HCT116 (cell line): ENCODE results near the gene MYLK3. TPM values are rescaled to one million over a fixed set of nuclear protein-coding genes. Genes with fewer than 3 reads are reported as not detected.

ENCODE experiments used
- ATAC-seq: fragments of 200-7000 bp; cut with Tn5 transposase; 2 replicates; pipeline ENCODE4 v1.9.1; 2020; ENCODE audit warnings: mild to moderate bottlenecking, moderate library complexity
- BruUV-seq: library from RNA; stranded (reverse); fragments of 400-500 nt; replicated peaks from 2 replicates; lab custom pipeline; 2021; lab: Mats Ljungman, UMichigan
- CTCF ChIA-PET: fragments of 300-600 bp; sonication (Branson Sonifier 250); formaldehyde crosslinking; loops from one replicate; lab custom pipeline; 2021; ENCODE audit warnings: antibody characterized with exemption; lab: Charles Lee
- POLR2A ChIA-PET: fragments of 300-600, 350-600 bp; sonication (Branson Sonifier 250); formaldehyde crosslinking; loops from one replicate; lab custom pipeline; 2021; ENCODE audit warnings: antibody characterized with exemption; lab: Charles Lee
- RAD21 ChIA-PET, 2 experiments: fragments of 300-600 bp; sonication (Branson Sonifier 250); formaldehyde crosslinking; loops; one replicate each; lab custom pipeline; 2023; ENCODE audit warnings: low total read pairs in 2 of 2; ENCODE audit not compliant: uncharacterized antibody in 2 of 2, unreplicated experiment in 2 of 2, low non-redundant PET in 1 of 2; lab: Charles Lee
- DNase-seq: peaks from one replicate; pipeline ENCODE4 v3.0.0-alpha.2; 2010; ENCODE audit warnings: low read depth, low spot score
- H2AFZ ChIP-seq: fragments of 200-600 bp; shearing (Covaris generic), sonication (generic); 2 replicates; pipeline ENCODE4 v1.6.1; 2017; ENCODE audit warnings: low read depth, mixed run types, mixed read lengths, antibody characterized with exemption, low read length; ENCODE audit not compliant: poor library complexity, severe bottlenecking
- H3K27ac ChIP-seq: 2 replicates; pipeline ENCODE4 v1.5.1; 2012; ENCODE audit warnings: low read depth, low read length
- H3K27me3 ChIP-seq: fragments of 200-600 bp; sonication (generic); 2 replicates; pipeline ENCODE4 v1.6.1; 2016; ENCODE audit warnings: mixed run types, low read length, mixed read lengths; ENCODE audit not compliant: insufficient read depth
- H3K36me3 ChIP-seq, 2 experiments: fragments of 200-500 bp in 1 of 2; fragments of 200-600 bp in 1 of 2; sonication (Bioruptor generic) in 1 of 2; sonication (generic) in 1 of 2; 2 replicates each; pipeline versions ENCODE4 v1.5.1 to v1.6.1; 2014 to 2016; ENCODE audit warnings: low read length in 2 of 2, inconsistent platforms in 1 of 2, mixed read lengths in 1 of 2, mixed run types in 1 of 2; ENCODE audit not compliant: insufficient read depth in 2 of 2, control insufficient read depth in 1 of 2
- H3K4me1 ChIP-seq, 2 experiments: fragments of 200-600 bp in 1 of 2; sonication (generic) in 1 of 2; 2 replicates each; pipeline versions ENCODE4 v1.5.1 to v1.6.1; 2012 to 2017; ENCODE audit warnings: low read length in 2 of 2, inconsistent platforms in 1 of 2, mild to moderate bottlenecking in 1 of 2, mixed read lengths in 1 of 2, mixed run types in 1 of 2, moderate library complexity in 1 of 2; ENCODE audit not compliant: insufficient read depth in 2 of 2, control insufficient read depth in 1 of 2
- H3K4me2 ChIP-seq: fragments of 200-600 bp; sonication (generic); 2 replicates; pipeline ENCODE4 v1.6.1; 2017; ENCODE audit warnings: mixed run types, low read length, mixed read lengths
- H3K4me3 ChIP-seq, 2 experiments: fragments of 200-600 bp in 1 of 2; sonication (generic) in 1 of 2; replicated peaks in 1 of 2; 2 replicates each; pipeline ENCODE4 v1.5.1; 2011 to 2016; ENCODE audit warnings: low read length in 2 of 2, control low read depth in 1 of 2, low read depth in 1 of 2, mild to moderate bottlenecking in 1 of 2, mixed read lengths in 1 of 2, mixed run types in 1 of 2
- H3K79me2 ChIP-seq: fragments of 200-600 bp; sonication (generic); 2 replicates; pipeline ENCODE4 v1.6.1; 2017; ENCODE audit warnings: mild to moderate bottlenecking, mixed run types, low read length, moderate library complexity, mixed read lengths; ENCODE audit not compliant: insufficient read depth
- H3K9ac ChIP-seq: fragments of 200-600 bp; sonication (generic); 2 replicates; pipeline ENCODE4 v1.6.1; 2016; ENCODE audit warnings: low read length, mixed read lengths
- H3K9me2 ChIP-seq: fragments of 200-600 bp; sonication (generic), shearing (Covaris generic); 2 replicates; pipeline ENCODE4 v1.6.1; 2017; ENCODE audit warnings: mixed run types, mild to moderate bottlenecking, moderate library complexity; ENCODE audit not compliant: insufficient read depth
- H3K9me3 ChIP-seq, 2 experiments: fragments of 200-500 bp in 1 of 2; fragments of 200-600 bp in 1 of 2; sonication (Bioruptor generic) in 1 of 2; sonication (generic) in 1 of 2; 2 replicates each; pipeline ENCODE4 v1.6.1; 2014 to 2017; ENCODE audit warnings: low read length in 2 of 2, mixed read lengths in 2 of 2, inconsistent platforms in 1 of 2, low read depth in 1 of 2, mild to moderate bottlenecking in 1 of 2, mixed run types in 1 of 2, moderate library complexity in 1 of 2; ENCODE audit not compliant: control insufficient read depth in 1 of 2, insufficient read depth in 1 of 2
- H4K20me1 ChIP-seq: fragments of 200-600 bp; sonication (generic), shearing (Covaris generic); 2 replicates; pipeline ENCODE4 v1.6.1; 2017; ENCODE audit warnings: mixed run types, mild to moderate bottlenecking, moderate library complexity; ENCODE audit not compliant: insufficient read depth
- ATF3 ChIP-seq: IDR thresholded peaks from 2 replicates; pipeline ENCODE4 v1.6.1; 2012
- CBX3 ChIP-seq: IDR thresholded peaks from 2 replicates; pipeline ENCODE4 v1.6.1; 2012; ENCODE audit warnings: low read depth
- CEBPB ChIP-seq: IDR thresholded peaks from 2 replicates; pipeline ENCODE4 v1.6.1; 2012; ENCODE audit warnings: low read depth
- EGR1 ChIP-seq: IDR thresholded peaks from 2 replicates; pipeline ENCODE4 v1.6.1; 2012; ENCODE audit warnings: low read depth
- ELF1 ChIP-seq: IDR thresholded peaks from 2 replicates; pipeline ENCODE4 v1.6.1; 2012; ENCODE audit warnings: low read depth, borderline replicate concordance
- EZH2 ChIP-seq: fragments of 200-600 bp; sonication (generic); IDR thresholded peaks from 2 replicates; pipeline ENCODE4 v1.6.1; 2017; ENCODE audit warnings: antibody characterized with exemption, mixed run types
- EZH2phosphoT487 ChIP-seq: fragments of 200-600 bp; IDR thresholded peaks from 2 replicates; pipeline ENCODE4 v1.6.1; 2018; ENCODE audit warnings: antibody characterized with exemption, borderline replicate concordance
- FOSL1 ChIP-seq: IDR thresholded peaks from 2 replicates; pipeline ENCODE4 v1.6.1; 2012; ENCODE audit warnings: low read depth
- JUND ChIP-seq: IDR thresholded peaks from 2 replicates; pipeline ENCODE4 v1.6.1; 2012
- MAX ChIP-seq: IDR thresholded peaks from 2 replicates; pipeline ENCODE4 v1.6.1; 2012
- POLR2A ChIP-seq: IDR thresholded peaks from 2 replicates; pipeline ENCODE4 v1.7.0; 2011; ENCODE audit warnings: borderline replicate concordance; ENCODE audit not compliant: insufficient read depth, insufficient read length; ENCODE audit errors: extremely low read depth
- POLR2AphosphoS5 ChIP-seq: IDR thresholded peaks from 2 replicates; pipeline ENCODE4 v1.6.1; 2011; ENCODE audit warnings: mild to moderate bottlenecking, low read depth, low read length, moderate library complexity
- RAD21 ChIP-seq: IDR thresholded peaks from 2 replicates; pipeline ENCODE4 v1.6.1; 2012; ENCODE audit warnings: low read depth, mild to moderate bottlenecking
- SIN3A ChIP-seq: IDR thresholded peaks from 2 replicates; pipeline ENCODE4 v1.6.1; 2012; ENCODE audit warnings: low read depth
- SP1 ChIP-seq: IDR thresholded peaks from 2 replicates; pipeline ENCODE4 v1.6.1; 2012; ENCODE audit warnings: low read depth
- SRF ChIP-seq: IDR thresholded peaks from 2 replicates; pipeline ENCODE4 v1.6.1; 2012; ENCODE audit warnings: low read depth
- TCF7L2 ChIP-seq: IDR thresholded peaks from 2 replicates; pipeline ENCODE4 v1.7.0; 2011; ENCODE audit warnings: borderline replicate concordance, inconsistent platforms; ENCODE audit not compliant: insufficient read depth, insufficient read length; ENCODE audit errors: extremely low read depth
- YY1 ChIP-seq: IDR thresholded peaks from 2 replicates; pipeline ENCODE4 v1.6.1; 2011; ENCODE audit warnings: low read length, low read depth, moderate library complexity, mild to moderate bottlenecking; ENCODE audit not compliant: insufficient replicate concordance; ENCODE audit errors: extremely low read depth
- ZBTB33 ChIP-seq: IDR thresholded peaks from 2 replicates; pipeline ENCODE4 v1.6.1; 2011; ENCODE audit warnings: mild to moderate bottlenecking, low read length, moderate library complexity; ENCODE audit not compliant: insufficient replicate concordance; ENCODE audit errors: extremely low read depth
- ZFX ChIP-seq: fragments of 450-650 bp; IDR thresholded peaks from 2 replicates; pipeline ENCODE4 v1.6.1; 2017
- ZNF274 ChIP-seq: fragments of 200-500 bp; sonication (Bioruptor generic); IDR thresholded peaks from 2 replicates; pipeline ENCODE4 v1.6.1; 2014; ENCODE audit warnings: mild to moderate bottlenecking, low read depth, low read length, inconsistent platforms
- intact Hi-C: fragments of 100-400 bp; cut with micrococcal nuclease; formaldehyde crosslinking; loops from 2 replicates; pipeline ENCODE4 v1.10.0; 2022
- total RNA-seq: library from RNA; stranded (reverse); gene quantifications from one replicate; pipeline ENCODE4 v1.2.1, GENCODE V29; 2021; ENCODE audit not compliant: unreplicated experiment

MYLK3 gene
- total RNA-seq, 1 experiment from 2014 or later, result 0.22 TPM

GRCh38 chr16:46783800-46784199 is 35.7 kb upstream of the MYLK3 start:
- ChIA-PET CTCF (no interaction called here), RAD21 (no interaction called here)
- H3K9me2 ChIP-seq, result no peaks in the 10 kb centered on the region
- no peak overlapping the region for H3K4me3 ChIP-seq
- H3K9me3 ChIP-seq, result no peaks in the 10 kb centered on the region; a peak in 1 of 4 replicates
- intact Hi-C loops, result no loop called here
- TF ChIP-seq SIN3A (no peak), ELF1 (no peak), FOSL1 (no peak), EZH2phosphoT487 (no peak), YY1 (no peak), EGR1 (no peak), ATF3 (no peak), MAX (no peak), TCF7L2 (no peak), CBX3 (no peak), POLR2A (no peak), CEBPB (no peak), JUND (no peak), SRF (no peak), RAD21 (no peak)
- TF ChIP-seq, all 23 proteins: peak for 0
- POLR2A ChIA-PET, result no interaction called here
- BruUV-seq, result no TSS peak
- Histone ChIP-seq H3K4me2 (no peak overlapping the region), H3K27me3 (no peaks in the 10 kb centered on the region), H4K20me1 (no peaks in the 10 kb centered on the region), H3K79me2 (no peaks in the 10 kb centered on the region), H3K36me3 (no peaks in the 10 kb centered on the region), H3K4me1 (no peaks in the 10 kb centered on the region), H2AFZ (no peak overlapping the region), H3K9ac (no peak overlapping the region), H3K27ac (no peak overlapping the region)
- DNase-seq (no peak), ATAC-seq (no peak)

GRCh38 chr16:46782320-46782719 is 34.2 kb upstream of the MYLK3 start:
- ChIA-PET POLR2A (no interaction called here), CTCF (no interaction called here)
- TF ChIP-seq EZH2phosphoT487 (no peak), JUND (no peak), ZBTB33 (no peak), YY1 (no peak), RAD21 (no peak), ZNF274 (no peak), EZH2 (no peak), SP1 (no peak), SRF (no peak), POLR2A (no peak), EGR1 (no peak), TCF7L2 (no peak), POLR2AphosphoS5 (no peak), ZFX (no peak), ATF3 (no peak), FOSL1 (no peak)

More at GRCh38 chr16:46782320-46782719, 34.2 kb upstream of the MYLK3 start:
- no peak for DNase-seq
- Histone ChIP-seq H3K9me2 (no peaks in the 10 kb centered on the region), H3K4me3 (no peak overlapping the region), H3K4me1 (no peaks in the 10 kb centered on the region), H3K9ac (no peak overlapping the region), H4K20me1 (no peaks in the 10 kb centered on the region), H3K27ac (no peak overlapping the region), H3K27me3 (no peaks in the 10 kb centered on the region), H2AFZ (no peak overlapping the region), H3K4me2 (no peak overlapping the region), H3K79me2 (no peaks in the 10 kb centered on the region), H3K9me3 (no peaks in the 10 kb centered on the region; a peak in 1 of 4 replicates), H3K36me3 (no peaks in the 10 kb centered on the region)
- RAD21 ChIA-PET, result no interaction called here
- no peak for ATAC-seq
- intact Hi-C loops, result no loop called here
- BruUV-seq, result no TSS peak
